ENCODE measurements around the gene ZNF578. TPM values are rescaled to one million over a fixed set of nuclear protein-coding genes. Genes with fewer than 3 reads are reported as not detected.

ZNF578 gene
- total and polyA plus RNA-seq, 2 donors (not counting 1 experiment from before 2014, with no cell fraction given), result 0.81 to 3.7 TPM

GRCh38 chr19:52542984-52543664 is 89.8 kb downstream of the ZNF578 start:
- Histone ChIP-seq H3K9ac (ENCODE audit: low read length) (no peak overlapping the region), H4K20me1 (ENCODE audit: control insufficient read depth, insufficient read depth, low read length, poor library complexity, severe bottlenecking) (no peaks in the 10 kb centered on the region), H3K4me1 (ENCODE audit: control insufficient read depth in 2 of 2, insufficient read depth in 2 of 2, low read length in 2 of 2) (no peaks in the 10 kb centered on the region), H3K9me3 (ENCODE audit: control extremely low read depth in 1 of 3, control insufficient read depth in 2 of 3, insufficient read depth in 1 of 3, low read length in 2 of 3) (peaks cover 0 to 39% (median 0%) of the 10 kb centered on the region in 3 donors), H2AFZ (ENCODE audit: insufficient read depth, low read depth, low read length, poor library complexity, severe bottlenecking) (no peak overlapping the region), H3K4me3 (ENCODE audit: control extremely low read depth in 1 of 5, extremely low read depth in 1 of 5, insufficient read depth in 1 of 5, low read depth in 2 of 5, low read length in 4 of 5) (no peak overlapping the region), H3K27me3 (replicated peaks in 1 of 4; ENCODE audit: control extremely low read depth in 1 of 4, control insufficient read depth in 3 of 4, insufficient read depth in 4 of 4, low read length in 3 of 4) (no peaks in the 10 kb centered on the region), H3K4me2 (replicated peaks; ENCODE audit: low read depth, low read length, poor library complexity, severe bottlenecking) (no peak overlapping the region), H3K36me3 (replicated peaks in 1 of 2; ENCODE audit: control extremely low read depth in 1 of 2, control insufficient read depth in 1 of 2, extremely low read depth in 1 of 2, insufficient read depth in 2 of 2, low read length in 1 of 2) (peaks cover 2 to 39% of the 10 kb centered on the region in 2 experiments), H3K79me2 (ENCODE audit: control insufficient read depth, insufficient read depth, low read length) (peaks cover 33% of the 10 kb centered on the region), H3K27ac (ENCODE audit: low read length in 2 of 2) (no peak overlapping the region)
- intact Hi-C loops (cut with micrococcal nuclease), result no loop called here
- Mint-ChIP-seq H3K27ac (no peak overlapping the region), H3K9me3 (ENCODE audit: insufficient read depth) (peaks cover 2% of the 10 kb centered on the region), H3K27me3 (no peaks in the 10 kb centered on the region), H3K4me1 (peaks cover 12% of the 10 kb centered on the region), H3K4me3 (no peak overlapping the region)
- ChIA-PET POLR2A (no interaction called here), CTCF (interaction anchor here (0.7 to 1.3 kb wide), 2 partner anchors 14 to 16 kb away, joined by 3 read pairs; partner anchors contain the start of gene ZNF808)
- no peak for TF ChIP-seq EZH2 (IDR thresholded peaks at IDR 0.05; ENCODE audit: borderline replicate concordance, insufficient read depth, low read depth, low read length, poor library complexity, severe bottlenecking)
- TF ChIP-seq CTCF (IDR thresholded peaks at IDR 0.05), result no peak
- 84% methylated on average over 4 of the region's 8 CpGs for WGBS (ENCODE audit: insufficient coverage)
- no peak for DNase-seq
- ATAC-seq (ENCODE audit: low read depth), result no peak

- Histone ChIP-seq H2AFZ (ENCODE audit: insufficient read depth, low read depth, low read length, poor library complexity, severe bottlenecking) (no peak overlapping the region), H3K27ac (ENCODE audit: low read length in 2 of 2) (no peak overlapping the region), H3K9me3 (ENCODE audit: control extremely low read depth in 1 of 3, control insufficient read depth in 2 of 3, insufficient read depth in 1 of 3, low read length in 2 of 3) (peaks cover 22 to 74% (median 66%) of the 10 kb centered on the region in 3 donors), H3K4me3 (ENCODE audit: control extremely low read depth in 1 of 5, extremely low read depth in 1 of 5, insufficient read depth in 1 of 5, low read depth in 2 of 5, low read length in 4 of 5) (no peak overlapping the region), H3K4me1 (ENCODE audit: control insufficient read depth in 2 of 2, insufficient read depth in 2 of 2, low read length in 2 of 2) (no peaks in the 10 kb centered on the region), H3K36me3 (replicated peaks in 1 of 2; ENCODE audit: control extremely low read depth in 1 of 2, control insufficient read depth in 1 of 2, extremely low read depth in 1 of 2, insufficient read depth in 2 of 2, low read length in 1 of 2) (peaks cover 8 to 53% of the 10 kb centered on the region in 2 experiments), H4K20me1 (ENCODE audit: control insufficient read depth, insufficient read depth, low read length, poor library complexity, severe bottlenecking) (no peaks in the 10 kb centered on the region), H3K79me2 (ENCODE audit: control insufficient read depth, insufficient read depth, low read length) (peaks cover 3% of the 10 kb centered on the region), H3K4me2 (replicated peaks; ENCODE audit: low read depth, low read length, poor library complexity, severe bottlenecking) (no peak overlapping the region), H3K27me3 (replicated peaks in 1 of 4; ENCODE audit: control extremely low read depth in 1 of 4, control insufficient read depth in 3 of 4, insufficient read depth in 4 of 4, low read length in 3 of 4) (no peaks in the 10 kb centered on the region), H3K9ac (ENCODE audit: low read length) (no peak overlapping the region)
- DNase-seq (no peak), ATAC-seq (ENCODE audit: low read depth) (no peak)
- Mint-ChIP-seq H3K4me3 (no peak overlapping the region), H3K27ac (no peak overlapping the region), H3K9me3 (ENCODE audit: insufficient read depth) (peaks cover 26% of the 10 kb centered on the region), H3K4me1 (no peaks in the 10 kb centered on the region), H3K27me3 (no peaks in the 10 kb centered on the region)
- 98% methylated on average over 9 of the region's 15 CpGs for WGBS (ENCODE audit: insufficient coverage)
- CTCF ChIA-PET, result no interaction called here
- no peak for TF ChIP-seq EZH2 (IDR thresholded peaks at IDR 0.05; ENCODE audit: borderline replicate concordance, insufficient read depth, low read depth, low read length, poor library complexity, severe bottlenecking)
- no peak for TF ChIP-seq CTCF (IDR thresholded peaks at IDR 0.05)
- POLR2A ChIA-PET, result no interaction called here
- intact Hi-C loops (cut with micrococcal nuclease), result no loop called here
Measured at GRCh38 chr19:52554216-52554971, 101.0 kb downstream of the ZNF578 start.

Measured in B cell (primary cell).